ENCODE data around the gene ST8SIA4. TPM values are rescaled to one million over a fixed set of nuclear protein-coding genes. Genes with fewer than 3 reads are reported as not detected.

ST8SIA4 gene
- total RNA-seq, 4 donors from 2014 or later = 0.93 to 4.5 (median 1.3) TPM

- H3K4me1 ChIP-seq = no peaks in the 10 kb centered on the region
- no peak for TF ChIP-seq POLR2A (IDR thresholded peaks at IDR 0.05)
- TF ChIP-seq CTCF (IDR thresholded peaks at IDR 0.05 in 4 of 5, conservative IDR thresholded peaks at IDR 0.05 in 1 of 5) = no peak
- intact Hi-C loops (cut with DNase I; ENCODE audit: low total_unique reads) (no loop called here), in situ Hi-C loops (cut with MboI; ENCODE audit: low sequenced_read_pairs in 4 of 4) (no loop called here)
- no peak overlapping the region for H3K27ac ChIP-seq
- no peak overlapping the region for H3K4me3 ChIP-seq
- no peaks in the 10 kb centered on the region for H3K27me3 ChIP-seq
- ATAC-seq (no peak), DNase-seq (no peak)
- no peaks in the 10 kb centered on the region for H3K9me3 ChIP-seq
- no peaks in the 10 kb centered on the region for H3K36me3 ChIP-seq
These were observed 145.5 kb downstream of the ST8SIA4 start for GRCh38 chr5:100757618-100758017.

MicroRNAs encoded within 50 kb of the gene (microRNA counts, 767-probe panel; counts per million panel counts)
- microRNA hsa-miR-548p = 356 to 448 counts per million in 2 donors

Small RNA genes within 50 kb of the gene (microRNA-seq; reads per million reads assigned to microRNA genes)
- 0 reads per million in 2 donors for gene MIR548P (ENCODE audit: borderline replicate concordance in 2 of 2)

Data from gastrocnemius medialis (tissue), 4 donors.